Natural killer cell (primary cell): ENCODE measurements around the gene TMEM183A. TPM values are rescaled to one million over a fixed set of nuclear protein-coding genes. Genes with fewer than 3 reads are reported as not detected.

Experiments used
- ATAC-seq, 3 donors: fragments of 150-1000 bp in 2 of 3; fragments of 200-7000 bp in 1 of 3; cut with Tn5 transposase; 1 replicate in 1 of 3; 2 replicates in 2 of 3; pipeline ENCODE4 v1.10.0; 2021; ENCODE audit warnings: mild to moderate bottlenecking in 2 of 3, moderate library complexity in 2 of 3
- DNase-seq, 2 donors: peaks; one replicate each; pipeline versions ENCODE4 v3.0.0 to v3.0.0-alpha.2; 2013 to 2021; ENCODE audit warnings: mixed read lengths in 1 of 2
- H3K27ac ChIP-seq: one replicate; pipeline ENCODE4 v1.5.1; 2013; ENCODE audit warnings: mild to moderate bottlenecking, low read length
- H3K27me3 ChIP-seq: one replicate; pipeline ENCODE4 v1.6.1; 2013; ENCODE audit warnings: low read length; ENCODE audit not compliant: control insufficient read depth, insufficient read depth
- H3K36me3 ChIP-seq: one replicate; pipeline ENCODE4 v1.6.1; 2013; ENCODE audit warnings: low read length; ENCODE audit not compliant: control insufficient read depth, insufficient read depth
- H3K4me1 ChIP-seq: one replicate; pipeline ENCODE4 v1.6.1; 2013; ENCODE audit warnings: low read length; ENCODE audit not compliant: control insufficient read depth, insufficient read depth
- H3K4me3 ChIP-seq: one replicate; pipeline ENCODE4 v1.5.1; 2013; ENCODE audit warnings: low read length
- H3K9me3 ChIP-seq: one replicate; pipeline ENCODE4 v1.6.1; 2013; ENCODE audit warnings: low read length; ENCODE audit not compliant: control insufficient read depth, insufficient read depth
- H3K27ac Mint-ChIP-seq, 2 donors: one replicate each; pipeline ENCODE4 v1.8.0; 2022; ENCODE audit warnings: mild to moderate bottlenecking in 2 of 2, mixed read lengths in 2 of 2, moderate library complexity in 1 of 2
- H3K27me3 Mint-ChIP-seq, 2 donors: one replicate each; pipeline ENCODE4 v1.8.0; 2022; ENCODE audit warnings: low read depth in 2 of 2, mixed read lengths in 2 of 2
- H3K36me3 Mint-ChIP-seq: one replicate; pipeline ENCODE4 v1.8.0; 2022; ENCODE audit warnings: mixed read lengths
- H3K4me1 Mint-ChIP-seq, 2 donors: one replicate each; pipeline ENCODE4 v1.8.0; 2022; ENCODE audit warnings: mixed read lengths in 2 of 2
- H3K4me3 Mint-ChIP-seq: one replicate; pipeline ENCODE4 v1.8.0; 2022; ENCODE audit warnings: mild to moderate bottlenecking, moderate library complexity, mixed read lengths
- H3K9me3 Mint-ChIP-seq, 2 donors: one replicate each; pipeline ENCODE4 v1.8.0; 2022; ENCODE audit warnings: mixed read lengths in 2 of 2
- CTCF ChIP-seq: fragments of 200-600 bp; IDR thresholded peaks from one replicate; pipeline ENCODE4 v1.8.0; 2022; ENCODE audit warnings: antibody characterized with exemption
- WGBS: methylation state at CpG from one replicate; pipeline ENCODE4 v1.1.7; 2013; ENCODE audit warnings: missing lambda C conversion rate; ENCODE audit not compliant: insufficient coverage; 5-methylcytosine and 5-hydroxymethylcytosine counted together
- intact Hi-C: fragments of 100-400 bp; cut with micrococcal nuclease; formaldehyde crosslinking; loops from one replicate; pipeline ENCODE4 v1.14.2; 2022
- total RNA-seq, 4 donors: library from RNA; stranded (reverse); fragments of 120-200 nt in 1 of 4; gene quantifications; one replicate each; pipeline versions ENCODE4 v1.2.3 to v1.2.4, GENCODE V29; 2013 to 2022

TMEM183A gene
- total RNA-seq, 3 donors from 2014 or later (not counting 1 experiment from before 2014, with no cell fraction given): 127 to 147 (median 143) TPM

- ATAC-seq (no peak), DNase-seq (no peak)
- Histone ChIP-seq H3K27me3 (no peaks in the 10 kb centered on the region), H3K9me3 (no peaks in the 10 kb centered on the region), H3K36me3 (no peaks in the 10 kb centered on the region), H3K4me3 (no peak overlapping the region), H3K4me1 (peaks cover 16% of the 10 kb centered on the region), H3K27ac (no peak overlapping the region)
- no peak overlapping the region for H3K27ac Mint-ChIP-seq
- TF ChIP-seq CTCF: no peak
- intact Hi-C loops: no loop called here
- H3K27me3 Mint-ChIP-seq: peaks cover 15 to 42% of the 10 kb centered on the region in 2 donors
- no peaks in the 10 kb centered on the region for H3K36me3 Mint-ChIP-seq
- no peak overlapping the region for H3K4me3 Mint-ChIP-seq
- no peaks in the 10 kb centered on the region for H3K9me3 Mint-ChIP-seq
- 94% methylated on average over 24 of the region's 24 CpGs for WGBS
- H3K4me1 Mint-ChIP-seq: peaks cover 0 to 5% of the 10 kb centered on the region in 2 donors
These were observed 48.1 kb downstream of the TMEM183A start for GRCh38 chr1:203055161-203055799.

GRCh38 chr1:203056012-203056411 is 48.8 kb downstream of the TMEM183A start:
- H3K36me3 Mint-ChIP-seq: no peaks in the 10 kb centered on the region
- 92% methylated on average over 7 of the region's 7 CpGs for WGBS

GRCh38 chr1:203056516-203056915 is 49.3 kb downstream of the TMEM183A start:
- Histone ChIP-seq H3K27me3 (no peaks in the 10 kb centered on the region), H3K9me3 (no peaks in the 10 kb centered on the region), H3K27ac (no peak overlapping the region), H3K4me1 (peaks cover 16% of the 10 kb centered on the region), H3K36me3 (no peaks in the 10 kb centered on the region), H3K4me3 (no peak overlapping the region)
- H3K9me3 Mint-ChIP-seq: no peaks in the 10 kb centered on the region
- H3K27ac Mint-ChIP-seq: no peak overlapping the region
- no peak for TF ChIP-seq CTCF
- H3K4me3 Mint-ChIP-seq: no peak overlapping the region
- intact Hi-C loops: no loop called here
- 91% methylated on average over 6 of the region's 6 CpGs for WGBS
- DNase-seq (no peak), ATAC-seq (no peak)
- no peaks in the 10 kb centered on the region for H3K36me3 Mint-ChIP-seq
- peaks cover 12 to 34% of the 10 kb centered on the region in 2 donors for H3K27me3 Mint-ChIP-seq
- peaks cover 0 to 5% of the 10 kb centered on the region in 2 donors for H3K4me1 Mint-ChIP-seq

More at GRCh38 chr1:203056012-203056411, 48.8 kb downstream of the TMEM183A start:
- Mint-ChIP-seq H3K9me3 (no peaks in the 10 kb centered on the region), H3K4me3 (no peak overlapping the region), H3K4me1 (peaks cover 0 to 5% of the 10 kb centered on the region in 2 donors), H3K27ac (no peak overlapping the region), H3K27me3 (peaks cover 15 to 39% of the 10 kb centered on the region in 2 donors)
- TF ChIP-seq CTCF: no peak
- Histone ChIP-seq H3K27ac (no peak overlapping the region), H3K4me3 (no peak overlapping the region), H3K9me3 (no peaks in the 10 kb centered on the region), H3K4me1 (peaks cover 16% of the 10 kb centered on the region), H3K36me3 (no peaks in the 10 kb centered on the region), H3K27me3 (no peaks in the 10 kb centered on the region)
- intact Hi-C loops: no loop called here
- ATAC-seq (no peak), DNase-seq (no peak)
